ENCODE measurements around the gene NKX1-2.

Gene NKX1-2

GRCh38 chr10:124477614-124478363 is 28.0 kb upstream of the NKX1-2 start:
- no peak for DNase-seq (ENCODE audit: extremely low read depth, low read depth)
- H3K4me3 ChIP-seq (replicated peaks; ENCODE audit: low read depth, low read length), result no peak overlapping the region

GRCh38 chr10:124476043-124476725 is 26.3 kb upstream of the NKX1-2 start:
- TF ChIP-seq CTCF (IDR thresholded peaks at IDR 0.05; ENCODE audit: low read depth, low read length, missing control alignments), result no peak
- H3K4me3 ChIP-seq (replicated peaks; ENCODE audit: low read depth, low read length), result no peak overlapping the region
- DNase-seq (ENCODE audit: extremely low read depth, low read depth), result no peak

More at GRCh38 chr10:124477614-124478363, 28.0 kb upstream of the NKX1-2 start:
- TF ChIP-seq CTCF (IDR thresholded peaks at IDR 0.05; ENCODE audit: low read depth, low read length, missing control alignments), result no peak

- no peak for DNase-seq (ENCODE audit: extremely low read depth, low read depth)
- TF ChIP-seq CTCF (IDR thresholded peaks at IDR 0.05; ENCODE audit: low read depth, low read length, missing control alignments), result no peak
- no peak overlapping the region for H3K4me3 ChIP-seq (replicated peaks; ENCODE audit: low read depth, low read length)
Observed at GRCh38 chr10:124474514-124475070, 24.8 kb upstream of the NKX1-2 start.

- TF ChIP-seq CTCF (IDR thresholded peaks at IDR 0.05; ENCODE audit: low read depth, low read length, missing control alignments), result no peak
- DNase-seq (ENCODE audit: extremely low read depth, low read depth), result no peak
- H3K4me3 ChIP-seq (replicated peaks; ENCODE audit: low read depth, low read length), result no peak overlapping the region
Observed at GRCh38 chr10:124473070-124473469, 23.2 kb upstream of the NKX1-2 start.

- no peak for TF ChIP-seq CTCF (IDR thresholded peaks at IDR 0.05; ENCODE audit: low read depth, low read length, missing control alignments)
- H3K4me3 ChIP-seq (replicated peaks; ENCODE audit: low read depth, low read length), result no peak overlapping the region
- no peak for DNase-seq (ENCODE audit: extremely low read depth, low read depth)
Observed at GRCh38 chr10:124472071-124472470, 22.2 kb upstream of the NKX1-2 start.

GRCh38 chr10:124470544-124471434 is 21.0 kb upstream of the NKX1-2 start:
- DNase-seq (ENCODE audit: extremely low read depth, low read depth), result no peak
- no peak for TF ChIP-seq CTCF (IDR thresholded peaks at IDR 0.05; ENCODE audit: low read depth, low read length, missing control alignments)
- no peak overlapping the region for H3K4me3 ChIP-seq (replicated peaks; ENCODE audit: low read depth, low read length)
